H9 (cell line): ENCODE results near the gene P2RX2. TPM values are rescaled to one million over a fixed set of nuclear protein-coding genes. Genes with fewer than 3 reads are reported as not detected.

ENCODE experiments used
- DNase-seq: peaks from one replicate; pipeline ENCODE4 v3.0.0-alpha.2; 2017
- H2AFZ ChIP-seq: one replicate; pipeline ENCODE4 v1.6.1; 2013; ENCODE audit warnings: mild to moderate bottlenecking, low read length, control low read depth, moderate library complexity
- H2AK5ac ChIP-seq: 2 replicates; pipeline ENCODE4 v1.6.1; 2013; ENCODE audit warnings: low read length, control low read depth, mixed read lengths; ENCODE audit not compliant: insufficient read length
- H2BK120ac ChIP-seq: one replicate; pipeline ENCODE4 v1.6.1; 2013; ENCODE audit warnings: low read depth, mild to moderate bottlenecking, low read length, control low read depth, inconsistent platforms; ENCODE audit not compliant: poor library complexity, severe bottlenecking
- H2BK12ac ChIP-seq: 2 replicates; pipeline ENCODE4 v1.6.1; 2013; ENCODE audit warnings: low read length, control low read depth, mixed read lengths, low read depth; ENCODE audit not compliant: insufficient read length
- H2BK15ac ChIP-seq: 2 replicates; pipeline ENCODE4 v1.6.1; 2013; ENCODE audit warnings: low read depth, low read length, control low read depth
- H2BK20ac ChIP-seq: one replicate; pipeline ENCODE4 v1.6.1; 2013; ENCODE audit warnings: low read depth, mild to moderate bottlenecking, low read length, control low read depth, inconsistent platforms; ENCODE audit not compliant: poor library complexity, severe bottlenecking
- H2BK5ac ChIP-seq: 2 replicates; pipeline ENCODE4 v1.6.1; 2013; ENCODE audit warnings: low read length, control low read depth, mixed read lengths; ENCODE audit not compliant: insufficient read length
- H3K14ac ChIP-seq: 2 replicates; pipeline ENCODE4 v1.6.1; 2013; ENCODE audit warnings: low read length, control low read depth; ENCODE audit not compliant: insufficient read depth
- H3K18ac ChIP-seq: 2 replicates; pipeline ENCODE4 v1.6.1; 2013; ENCODE audit warnings: low read depth, mild to moderate bottlenecking, mixed read lengths, low read length, control low read depth; ENCODE audit not compliant: insufficient read length
- H3K23ac ChIP-seq: 2 replicates; pipeline ENCODE4 v1.6.1; 2013; ENCODE audit warnings: low read length, control low read depth, mixed read lengths, low read depth; ENCODE audit not compliant: insufficient read length
- H3K23me2 ChIP-seq: 2 replicates; pipeline ENCODE4 v1.6.1; 2013; ENCODE audit warnings: low read depth, mild to moderate bottlenecking, mixed read lengths, low read length, control low read depth; ENCODE audit not compliant: insufficient read length, poor library complexity, severe bottlenecking
- H3K27ac ChIP-seq: 2 replicates; pipeline ENCODE4 v1.5.1; 2013; ENCODE audit warnings: low read length, control low read depth, mixed read lengths, low read depth; ENCODE audit not compliant: insufficient read length
- H3K27me3 ChIP-seq: 2 replicates; pipeline ENCODE4 v1.6.1; 2013; ENCODE audit warnings: low read length, control low read depth, inconsistent platforms; ENCODE audit not compliant: insufficient read depth
- H3K4ac ChIP-seq: 2 replicates; pipeline ENCODE4 v1.6.1; 2013; ENCODE audit warnings: low read depth, mild to moderate bottlenecking, control low read depth, inconsistent platforms, low read length, moderate library complexity
- H3K4me1 ChIP-seq: 2 replicates; pipeline ENCODE4 v1.6.1; 2013; ENCODE audit warnings: low read length, control low read depth, inconsistent platforms; ENCODE audit not compliant: insufficient read depth
- H3K4me2 ChIP-seq: 2 replicates; pipeline ENCODE4 v1.6.1; 2013; ENCODE audit warnings: low read length, control low read depth, mixed read lengths; ENCODE audit not compliant: insufficient read length, insufficient read depth
- H3K56ac ChIP-seq: 2 replicates; pipeline ENCODE4 v1.6.1; 2013; ENCODE audit warnings: low read depth, mild to moderate bottlenecking, mixed read lengths, low read length, control low read depth; ENCODE audit not compliant: insufficient read length
- H3K79me1 ChIP-seq: 2 replicates; pipeline ENCODE4 v1.6.1; 2013; ENCODE audit warnings: low read depth, mild to moderate bottlenecking, moderate library complexity, low read length, control low read depth, inconsistent platforms; ENCODE audit not compliant: insufficient read depth, poor library complexity, severe bottlenecking
- H3K79me2 ChIP-seq: 2 replicates; pipeline ENCODE4 v1.6.1; 2013; ENCODE audit warnings: low read length, control low read depth, inconsistent platforms; ENCODE audit not compliant: insufficient read depth
- H3K9ac ChIP-seq: 2 replicates; pipeline ENCODE4 v1.6.1; 2013; ENCODE audit warnings: low read length, control low read depth, mixed read lengths; ENCODE audit not compliant: insufficient read length; ENCODE audit errors: extremely low read depth
- H3K9me3 ChIP-seq: one replicate; pipeline ENCODE4 v1.6.1; 2013; ENCODE audit warnings: low read depth, low read length, inconsistent platforms; ENCODE audit not compliant: control insufficient read depth
- H3T11ph ChIP-seq: one replicate; pipeline ENCODE4 v1.6.1; 2013; ENCODE audit warnings: mild to moderate bottlenecking, low read length, control low read depth, inconsistent platforms
- H4K20me1 ChIP-seq: one replicate; pipeline ENCODE4 v1.6.1; 2013; ENCODE audit not compliant: control insufficient read depth, insufficient read length, insufficient read depth
- H4K5ac ChIP-seq: 2 replicates; pipeline ENCODE4 v1.6.1; 2013; ENCODE audit warnings: low read depth, mild to moderate bottlenecking, mixed read lengths, low read length, control low read depth; ENCODE audit not compliant: insufficient read length
- H4K8ac ChIP-seq: replicated peaks from 2 replicates; pipeline ENCODE4 v1.6.1; 2013; ENCODE audit warnings: low read length, control low read depth, mixed read lengths, low read depth; ENCODE audit not compliant: insufficient read length
- H4K91ac ChIP-seq: 2 replicates; pipeline ENCODE4 v1.6.1; 2013; ENCODE audit warnings: low read depth, mild to moderate bottlenecking, moderate library complexity, mixed read lengths, low read length, control low read depth; ENCODE audit not compliant: insufficient read length
- H3K27ac Mint-ChIP-seq, 3 experiments: 2 replicates in 2 of 3; 3 replicates in 1 of 3; pipeline ENCODE4 v1.8.0; 2020 to 2021; ENCODE audit warnings: mixed read lengths in 3 of 3, mild to moderate bottlenecking in 1 of 3, moderate library complexity in 1 of 3
- H3K27me3 Mint-ChIP-seq: 2 replicates; pipeline ENCODE4 v1.8.0; 2021; ENCODE audit warnings: low read depth, mild to moderate bottlenecking, moderate library complexity, mixed read lengths
- H3K36me3 Mint-ChIP-seq, 3 experiments: 2 replicates in 2 of 3; 3 replicates in 1 of 3; pipeline ENCODE4 v1.8.0; 2020 to 2021; ENCODE audit warnings: low read depth in 3 of 3, mixed read lengths in 3 of 3; ENCODE audit not compliant: insufficient read depth in 1 of 3
- H3K4me1 Mint-ChIP-seq, 2 experiments: 2 replicates each; pipeline ENCODE4 v1.8.0; 2020; ENCODE audit warnings: mixed read lengths in 2 of 2
- H3K4me3 Mint-ChIP-seq, 2 experiments: 2 replicates in 1 of 2; 3 replicates in 1 of 2; pipeline ENCODE4 v1.8.0; 2020 to 2021; ENCODE audit warnings: mild to moderate bottlenecking in 2 of 2, mixed read lengths in 2 of 2, moderate library complexity in 1 of 2
- H3K9me3 Mint-ChIP-seq, 2 experiments: 2 replicates in 1 of 2; 3 replicates in 1 of 2; pipeline ENCODE4 v1.8.0; 2020; ENCODE audit warnings: mild to moderate bottlenecking in 2 of 2, mixed read lengths in 2 of 2, moderate library complexity in 1 of 2
- WGBS: extraction: QIAGEN DNeasy Blood & Tissue Kit; methylation state at CpG from one replicate; pipeline ENCODE4 v1.1.7; 2013; ENCODE audit warnings: missing lambda C conversion rate, low lambda C conversion rate, mixed read lengths; ENCODE audit not compliant: insufficient read length; ENCODE audit errors: extremely low coverage; 5-methylcytosine and 5-hydroxymethylcytosine counted together
- total RNA-seq: library from RNA; stranded (reverse); gene quantifications from 2 replicates; pipeline ENCODE4 v1.2.1, GENCODE V29; 2021
- TF ChIP-seq, protein P1 (sequence below): fragments of 200-600 bp; sonication (generic); conservative IDR thresholded peaks from 3 replicates; pipeline ENCODE4 v1.8.0; 2021; ENCODE audit warnings: antibody characterized with exemption, mild to moderate bottlenecking

The P2RX2 gene
- total RNA-seq, 1 experiment from 2014 or later = 1.8 TPM

DNA sequence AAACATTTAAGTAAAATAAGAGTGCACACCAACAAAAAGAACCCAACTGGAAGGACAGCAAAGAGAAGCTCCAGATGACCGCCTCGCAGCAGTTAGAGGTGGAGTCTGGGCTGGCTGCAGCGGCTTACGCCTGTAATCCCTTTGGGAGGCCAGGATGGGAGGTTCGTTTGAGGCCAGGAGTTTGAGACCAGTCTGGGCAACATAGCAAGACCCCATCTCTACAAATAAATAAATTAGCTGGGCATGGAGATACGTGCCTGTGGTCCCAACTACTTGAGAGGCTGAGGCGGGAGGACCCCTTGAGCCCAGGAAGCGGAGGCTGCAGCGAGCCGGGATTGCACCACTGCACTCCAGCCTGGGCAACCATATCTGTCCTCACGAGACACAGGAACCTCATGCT lies 23.4 kb upstream of the P2RX2 start:
- Histone ChIP-seq H3K23ac (no peak overlapping the region), H3K9me3 (no peaks in the 10 kb centered on the region), H4K8ac (no peak overlapping the region), H3K56ac (no peak overlapping the region), H3K14ac (no peak overlapping the region), H2AK5ac (no peak overlapping the region), H3K27ac (no peak overlapping the region), H2BK15ac (no peak overlapping the region), H4K20me1 (no peaks in the 10 kb centered on the region), H3K79me2 (no peaks in the 10 kb centered on the region), H3K4me2 (no peak overlapping the region), H3K18ac (no peak overlapping the region), H4K91ac (no peak overlapping the region), H3K23me2 (no peaks in the 10 kb centered on the region), H3K4ac (no peak overlapping the region), H3K4me1 (no peaks in the 10 kb centered on the region), H2AFZ (no peak overlapping the region), H2BK12ac (no peak overlapping the region), H2BK120ac (no peak overlapping the region), H3K9ac (no peak overlapping the region), H3K27me3 (peaks cover 20% of the 10 kb centered on the region), H2BK20ac (no peak overlapping the region), H2BK5ac (no peak overlapping the region), H4K5ac (no peak overlapping the region), H3K79me1 (no peaks in the 10 kb centered on the region), H3T11ph (no peak overlapping the region)
- DNase-seq = no peak
- Mint-ChIP-seq H3K4me3 (no peak overlapping the region), H3K9me3 (peaks cover 0 to 6% of the 10 kb centered on the region in 2 experiments; a peak in 1 of 5 replicates), H3K27ac (no peak overlapping the region), H3K4me1 (peaks cover 3 to 13% of the 10 kb centered on the region in 2 experiments; a peak in 3 of 4 replicates), H3K36me3 (no peaks in the 10 kb centered on the region; a peak in 1 of 7 replicates), H3K27me3 (peaks cover 93% of the 10 kb centered on the region)
- WGBS = no CpG with 5 or more reads among the region's 11 CpGs
- TF ChIP-seq, protein P1, sequence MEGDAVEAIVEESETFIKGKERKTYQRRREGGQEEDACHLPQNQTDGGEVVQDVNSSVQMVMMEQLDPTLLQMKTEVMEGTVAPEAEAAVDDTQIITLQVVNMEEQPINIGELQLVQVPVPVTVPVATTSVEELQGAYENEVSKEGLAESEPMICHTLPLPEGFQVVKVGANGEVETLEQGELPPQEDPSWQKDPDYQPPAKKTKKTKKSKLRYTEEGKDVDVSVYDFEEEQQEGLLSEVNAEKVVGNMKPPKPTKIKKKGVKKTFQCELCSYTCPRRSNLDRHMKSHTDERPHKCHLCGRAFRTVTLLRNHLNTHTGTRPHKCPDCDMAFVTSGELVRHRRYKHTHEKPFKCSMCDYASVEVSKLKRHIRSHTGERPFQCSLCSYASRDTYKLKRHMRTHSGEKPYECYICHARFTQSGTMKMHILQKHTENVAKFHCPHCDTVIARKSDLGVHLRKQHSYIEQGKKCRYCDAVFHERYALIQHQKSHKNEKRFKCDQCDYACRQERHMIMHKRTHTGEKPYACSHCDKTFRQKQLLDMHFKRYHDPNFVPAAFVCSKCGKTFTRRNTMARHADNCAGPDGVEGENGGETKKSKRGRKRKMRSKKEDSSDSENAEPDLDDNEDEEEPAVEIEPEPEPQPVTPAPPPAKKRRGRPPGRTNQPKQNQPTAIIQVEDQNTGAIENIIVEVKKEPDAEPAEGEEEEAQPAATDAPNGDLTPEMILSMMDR = no peak
